ENCODE measurements around the gene CSMD2. TPM values are rescaled to one million over a fixed set of nuclear protein-coding genes. Genes with fewer than 3 reads are reported as not detected.

Gene CSMD2
- total RNA-seq, 3 donors from 2014 or later: 0.12 to 0.41 (median 0.28) TPM

DNA sequence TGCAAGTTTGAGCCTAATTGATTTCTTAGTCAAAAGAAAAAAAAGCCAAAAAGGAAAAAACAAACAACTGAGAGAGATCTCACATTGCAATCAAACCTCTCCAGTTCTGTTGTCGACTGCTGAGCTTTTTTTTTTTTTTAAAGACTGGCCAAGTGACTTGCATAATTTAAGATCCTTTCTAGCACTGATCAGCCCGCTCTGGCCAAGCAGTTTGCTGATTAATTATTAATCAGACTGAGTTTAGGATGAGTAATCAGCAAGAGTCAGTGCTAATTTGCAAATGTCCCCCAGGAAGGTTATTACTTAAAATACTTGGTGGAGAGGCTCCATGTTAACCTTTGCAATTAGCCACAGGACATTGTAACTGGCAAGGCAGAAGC is 261.8 kb downstream of the CSMD2 start:
- H3K4me1 ChIP-seq (ENCODE audit: low read depth): no peaks in the 10 kb centered on the region
- DNase-seq (no peak), ATAC-seq (no peak)
- no peaks in the 10 kb centered on the region for H3K9me3 ChIP-seq
- H3K4me3 ChIP-seq: no peak overlapping the region
- no peaks in the 10 kb centered on the region for H3K36me3 ChIP-seq (ENCODE audit: low read depth)
- intact Hi-C loops (cut with DNase I, micrococcal nuclease): no loop called here
- TF ChIP-seq, protein P1, sequence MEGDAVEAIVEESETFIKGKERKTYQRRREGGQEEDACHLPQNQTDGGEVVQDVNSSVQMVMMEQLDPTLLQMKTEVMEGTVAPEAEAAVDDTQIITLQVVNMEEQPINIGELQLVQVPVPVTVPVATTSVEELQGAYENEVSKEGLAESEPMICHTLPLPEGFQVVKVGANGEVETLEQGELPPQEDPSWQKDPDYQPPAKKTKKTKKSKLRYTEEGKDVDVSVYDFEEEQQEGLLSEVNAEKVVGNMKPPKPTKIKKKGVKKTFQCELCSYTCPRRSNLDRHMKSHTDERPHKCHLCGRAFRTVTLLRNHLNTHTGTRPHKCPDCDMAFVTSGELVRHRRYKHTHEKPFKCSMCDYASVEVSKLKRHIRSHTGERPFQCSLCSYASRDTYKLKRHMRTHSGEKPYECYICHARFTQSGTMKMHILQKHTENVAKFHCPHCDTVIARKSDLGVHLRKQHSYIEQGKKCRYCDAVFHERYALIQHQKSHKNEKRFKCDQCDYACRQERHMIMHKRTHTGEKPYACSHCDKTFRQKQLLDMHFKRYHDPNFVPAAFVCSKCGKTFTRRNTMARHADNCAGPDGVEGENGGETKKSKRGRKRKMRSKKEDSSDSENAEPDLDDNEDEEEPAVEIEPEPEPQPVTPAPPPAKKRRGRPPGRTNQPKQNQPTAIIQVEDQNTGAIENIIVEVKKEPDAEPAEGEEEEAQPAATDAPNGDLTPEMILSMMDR (IDR thresholded peaks at IDR 0.05): no peak

DNA sequence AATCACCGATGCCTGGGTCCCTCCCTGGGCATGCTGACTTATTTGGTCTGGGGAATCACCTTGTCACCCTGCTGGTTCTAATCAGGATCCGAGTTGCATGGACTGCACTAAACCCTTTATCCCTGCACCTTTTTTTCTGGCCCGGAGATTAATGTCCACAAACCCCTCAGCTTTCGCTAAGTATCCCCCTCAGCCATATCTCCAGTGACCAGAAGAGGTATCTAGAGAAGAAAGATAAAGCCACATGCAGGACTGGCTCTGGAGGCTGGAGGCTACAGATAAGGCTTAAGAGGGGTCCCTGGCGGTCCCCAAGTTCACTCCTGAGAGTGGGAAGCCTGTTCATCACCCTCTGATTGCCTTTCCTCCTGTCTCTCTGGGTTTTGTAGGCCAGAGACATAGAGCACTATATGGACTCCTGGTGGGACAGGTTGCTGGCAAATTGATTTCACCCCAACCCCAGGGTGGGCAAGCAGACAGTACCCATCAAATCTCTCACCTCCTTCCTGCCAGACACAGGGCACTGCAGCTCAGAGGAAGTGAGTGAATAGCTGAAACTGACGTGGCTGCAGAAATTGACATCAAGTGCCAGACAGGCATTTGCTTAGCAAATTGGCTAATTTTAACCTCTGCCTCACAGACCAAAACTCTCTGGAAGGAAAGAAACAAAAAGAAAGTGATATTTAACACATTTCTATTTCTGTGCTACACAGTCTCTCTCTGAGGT is 262.4 kb downstream of the CSMD2 start:
- Histone ChIP-seq H3K4me3 (no peak overlapping the region), H3K9me3 (no peaks in the 10 kb centered on the region), H3K4me1 (ENCODE audit: low read depth) (no peaks in the 10 kb centered on the region), H3K36me3 (ENCODE audit: low read depth) (no peaks in the 10 kb centered on the region)
- TF ChIP-seq, protein P1 (IDR thresholded peaks at IDR 0.05): no peak
- DNase-seq (no peak), ATAC-seq (no peak)
- intact Hi-C loops (cut with DNase I, micrococcal nuclease): no loop called here

DNA sequence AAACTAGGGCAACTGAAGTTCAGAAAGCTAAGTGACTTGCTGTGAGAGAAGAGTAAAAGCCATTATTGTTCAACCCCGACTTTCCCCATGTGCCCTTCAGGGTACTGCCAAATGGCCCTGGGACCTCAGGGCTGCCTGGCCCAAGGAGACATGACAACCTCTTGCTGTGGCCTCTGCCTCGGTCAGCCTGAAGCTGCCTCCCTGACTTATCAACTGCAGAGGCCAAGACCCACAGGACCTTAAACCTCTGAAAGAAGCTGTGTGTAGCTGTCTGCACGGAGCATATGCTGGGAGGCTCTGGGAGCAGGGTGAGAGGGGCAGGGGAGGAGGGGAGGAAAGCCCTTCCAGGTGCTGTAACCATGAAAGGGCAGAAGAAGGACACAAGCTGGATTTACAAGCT is 265.3 kb downstream of the CSMD2 start:
- no peaks in the 10 kb centered on the region for H3K4me1 ChIP-seq (ENCODE audit: low read depth)
- no peak for DNase-seq
- no peaks in the 10 kb centered on the region for H3K36me3 ChIP-seq (ENCODE audit: low read depth)
- no peak for ATAC-seq
- TF ChIP-seq, protein P1 (IDR thresholded peaks at IDR 0.05): no peak
- H3K4me3 ChIP-seq: no peak overlapping the region
- no peaks in the 10 kb centered on the region for H3K9me3 ChIP-seq
- intact Hi-C loops (cut with DNase I, micrococcal nuclease): no loop called here

DNA sequence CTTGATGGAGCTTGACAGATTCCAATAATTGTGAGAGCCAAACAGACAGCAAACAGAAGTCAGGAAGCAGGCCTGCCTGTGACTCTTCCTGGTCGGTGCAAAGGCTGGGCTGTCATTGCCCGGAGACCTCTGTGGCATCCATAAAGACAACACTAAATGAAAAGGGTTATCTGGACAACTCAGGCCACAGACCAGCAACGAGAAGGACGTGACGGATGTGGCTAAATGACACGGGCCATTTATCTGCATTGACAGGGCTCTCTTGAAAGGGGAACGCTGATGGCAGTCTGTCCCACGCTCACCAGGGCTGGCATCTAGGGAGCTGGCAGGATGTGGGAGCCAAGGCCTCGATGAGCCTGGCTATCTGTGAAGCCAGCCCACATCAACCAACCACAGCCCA is 266.1 kb downstream of the CSMD2 start:
- DNase-seq (no peak), ATAC-seq (no peak)
- Histone ChIP-seq H3K36me3 (ENCODE audit: low read depth) (no peaks in the 10 kb centered on the region), H3K4me1 (ENCODE audit: low read depth) (no peaks in the 10 kb centered on the region), H3K4me3 (no peak overlapping the region), H3K9me3 (no peaks in the 10 kb centered on the region)
- TF ChIP-seq, protein P1 (IDR thresholded peaks at IDR 0.05): no peak
- intact Hi-C loops (cut with DNase I, micrococcal nuclease): no loop called here

DNA sequence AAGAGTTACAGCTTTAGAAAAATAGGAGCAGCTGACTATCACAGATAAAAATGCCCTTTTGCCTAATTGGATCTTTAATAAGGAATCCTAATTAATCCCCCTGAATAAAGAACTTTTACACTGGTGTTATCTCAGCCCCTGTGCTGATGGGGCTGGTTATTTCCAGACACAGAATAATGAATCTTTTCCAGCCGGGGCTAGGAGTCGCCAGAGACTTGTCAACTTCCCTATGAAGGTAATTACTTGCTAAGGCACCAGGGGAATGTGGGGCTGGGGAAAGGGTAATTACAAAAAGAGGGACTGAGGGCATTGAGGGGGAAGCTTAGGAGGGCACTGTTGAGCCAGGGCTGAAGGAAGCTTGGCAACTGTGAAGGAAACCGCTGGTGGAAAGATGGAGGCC is 266.6 kb downstream of the CSMD2 start:
- intact Hi-C loops (cut with DNase I, micrococcal nuclease): no loop called here
- TF ChIP-seq, protein P1 (IDR thresholded peaks at IDR 0.05): no peak
- ATAC-seq: no peak

More for the DNA sequence above, 266.6 kb downstream of the CSMD2 start:
- Histone ChIP-seq H3K36me3 (ENCODE audit: low read depth) (no peaks in the 10 kb centered on the region), H3K4me3 (no peak overlapping the region), H3K4me1 (ENCODE audit: low read depth) (no peaks in the 10 kb centered on the region), H3K9me3 (no peaks in the 10 kb centered on the region)
- DNase-seq: no peak

Data from mucosa of descending colon (tissue), 3 donors.